IPS DF 19.7 (cell line): ENCODE measurements around the gene DENND1A.
"Not testable (repeated sequence)": the region's sequence is repeated elsewhere in the genome, so short reads cannot be mapped to it uniquely, and the experiment has no call there.

Source experiments
- DNase-seq: peaks from one replicate; pipeline ENCODE4 v3.0.0-alpha.2; 2013; ENCODE audit warnings: low read depth, low spot score

Gene DENND1A

DNA sequence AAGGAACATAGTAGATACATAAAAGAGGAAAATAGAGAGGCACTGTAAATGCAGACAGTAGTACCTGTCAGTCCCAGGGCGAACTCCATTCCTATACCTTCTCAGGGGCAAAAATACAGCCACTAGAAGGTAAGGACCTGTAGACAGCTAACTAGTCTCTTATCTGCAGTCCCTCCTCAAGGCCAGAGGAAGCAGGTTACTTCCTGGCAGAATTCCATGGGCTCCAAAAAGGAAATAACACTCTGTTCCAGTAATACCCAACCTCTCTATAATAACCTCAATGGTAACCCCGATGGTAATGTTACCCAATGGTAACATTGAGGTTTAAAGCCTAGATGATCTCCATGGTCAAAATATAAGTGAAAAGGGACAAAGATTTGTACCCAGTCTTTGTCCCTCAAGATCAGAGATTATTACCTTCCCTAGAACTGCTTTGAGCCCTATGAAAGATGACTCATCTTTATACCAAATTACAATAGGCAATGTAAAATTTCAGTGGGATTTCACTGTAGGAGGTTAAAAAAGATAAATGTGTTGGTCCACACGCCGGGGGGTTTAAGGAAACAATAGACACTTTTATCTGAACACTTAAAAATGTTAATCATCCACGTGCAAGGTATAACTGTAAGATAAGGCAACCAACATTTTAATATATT is 113.0 kb downstream of the DENND1A start:
- no peak for DNase-seq

DNA sequence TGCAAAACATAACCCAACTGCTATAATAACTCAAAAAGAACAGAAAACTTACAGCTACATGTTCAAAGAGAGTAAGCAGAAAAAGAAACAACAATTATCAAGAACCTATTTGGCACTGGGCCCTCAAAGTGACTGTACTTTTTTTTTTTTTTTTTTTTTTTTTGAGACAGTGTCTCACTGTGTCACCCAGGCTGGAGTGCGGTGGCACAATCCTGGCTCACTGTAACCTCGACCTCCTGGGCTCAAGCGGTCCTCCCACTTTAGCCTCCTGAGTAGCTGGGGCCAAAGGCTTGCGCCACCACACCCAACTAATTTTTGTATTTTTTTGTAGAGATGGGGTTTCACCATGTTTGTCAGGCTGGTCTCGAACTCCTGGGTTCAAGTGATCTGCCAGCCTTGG is 114.1 kb downstream of the DENND1A start:
- not testable (repeated sequence) for DNase-seq

DNA sequence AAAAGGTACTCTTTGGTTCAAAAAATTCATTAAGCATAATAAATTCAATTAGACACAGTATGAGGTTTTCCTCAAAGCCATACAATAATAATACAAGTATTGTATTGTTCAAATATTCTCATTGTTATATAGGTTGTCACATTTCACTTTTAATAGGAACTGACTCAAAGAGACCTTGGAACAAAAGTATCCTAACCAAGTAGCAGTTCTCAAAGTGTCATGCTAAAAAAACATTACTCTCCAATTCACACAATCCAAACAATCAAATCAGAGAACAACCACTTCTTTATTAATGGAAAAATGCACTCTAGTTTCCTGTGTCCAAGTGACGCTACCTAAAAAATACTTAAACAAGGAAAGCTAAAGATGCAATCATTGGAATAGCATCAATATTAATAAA is 115.4 kb downstream of the DENND1A start:
- no peak for DNase-seq

DNA sequence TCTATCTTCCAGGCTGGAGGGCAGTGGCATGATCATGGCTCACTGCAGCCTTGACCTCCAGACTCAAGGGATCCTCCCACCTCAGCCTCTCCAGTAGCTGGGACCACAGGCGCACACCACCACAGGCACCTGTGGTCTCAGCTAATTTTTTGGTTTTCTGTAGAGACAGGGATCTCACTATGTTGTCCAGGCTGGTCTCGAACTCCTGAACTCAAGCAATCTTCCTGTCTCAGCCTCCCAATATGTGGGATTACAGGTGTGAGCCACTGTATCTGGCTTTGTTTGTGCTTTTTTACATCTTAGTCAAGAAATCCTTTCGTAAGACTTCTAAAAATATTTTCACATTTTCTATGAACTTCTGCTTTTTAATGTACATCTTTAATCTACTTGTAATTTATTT is 116.9 kb downstream of the DENND1A start:
- no peak for DNase-seq

DNA sequence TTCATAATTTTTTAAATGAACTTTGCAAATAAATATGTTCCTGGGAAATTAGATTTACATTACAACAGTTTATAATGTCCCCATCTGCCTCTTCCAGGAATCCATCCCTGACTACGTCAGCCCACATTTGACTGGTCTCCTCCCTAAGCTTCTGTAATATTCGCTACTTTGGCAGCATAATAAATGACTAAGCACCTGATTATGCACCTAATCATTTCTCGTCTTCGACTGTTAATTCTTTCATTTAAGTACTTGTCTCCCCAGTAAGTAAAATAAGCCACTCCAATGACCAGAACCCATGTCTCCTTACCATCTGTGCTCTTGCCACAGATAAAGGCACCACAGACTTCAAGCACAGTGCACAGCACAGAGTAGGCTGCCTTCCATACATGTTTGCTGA is 122.7 kb downstream of the DENND1A start:
- DNase-seq, result no peak

DNA sequence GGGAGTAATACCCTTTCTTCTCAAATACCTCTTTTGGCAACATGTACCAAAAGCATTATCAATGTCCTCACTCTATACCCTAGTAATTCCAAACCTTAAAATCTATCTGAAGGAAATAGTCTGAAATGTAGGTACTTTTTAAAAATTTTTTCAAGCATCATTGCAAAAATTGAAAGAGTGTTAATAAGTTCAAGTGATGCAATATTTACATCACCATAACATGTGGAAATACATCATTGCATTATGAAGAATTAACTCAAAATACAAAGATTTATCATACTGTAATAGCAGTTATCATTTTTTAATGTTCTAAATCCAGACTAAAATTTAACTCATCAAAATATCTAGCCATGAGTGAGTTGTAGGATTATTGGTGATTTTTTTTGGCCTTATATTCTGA is 123.1 kb downstream of the DENND1A start:
- DNase-seq, result no peak

DNA sequence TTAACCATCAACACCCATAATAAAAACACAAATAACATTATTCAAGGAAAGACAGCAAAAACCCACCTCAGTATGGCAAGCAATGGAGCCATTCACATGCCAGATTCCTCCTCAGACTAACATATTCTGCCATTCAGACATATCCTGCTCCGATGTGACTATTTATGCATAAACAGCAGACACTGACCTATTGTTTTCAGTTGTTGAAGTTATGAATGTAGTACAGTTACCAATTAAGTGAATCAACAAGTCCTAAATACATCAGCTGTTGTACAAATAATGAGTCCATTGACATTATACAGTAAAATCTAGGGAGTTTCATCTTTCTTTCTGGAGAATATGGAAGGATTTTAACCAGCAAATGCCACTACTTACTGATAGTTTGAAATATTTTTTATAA is 131.7 kb downstream of the DENND1A start:
- DNase-seq, result no peak

DNA sequence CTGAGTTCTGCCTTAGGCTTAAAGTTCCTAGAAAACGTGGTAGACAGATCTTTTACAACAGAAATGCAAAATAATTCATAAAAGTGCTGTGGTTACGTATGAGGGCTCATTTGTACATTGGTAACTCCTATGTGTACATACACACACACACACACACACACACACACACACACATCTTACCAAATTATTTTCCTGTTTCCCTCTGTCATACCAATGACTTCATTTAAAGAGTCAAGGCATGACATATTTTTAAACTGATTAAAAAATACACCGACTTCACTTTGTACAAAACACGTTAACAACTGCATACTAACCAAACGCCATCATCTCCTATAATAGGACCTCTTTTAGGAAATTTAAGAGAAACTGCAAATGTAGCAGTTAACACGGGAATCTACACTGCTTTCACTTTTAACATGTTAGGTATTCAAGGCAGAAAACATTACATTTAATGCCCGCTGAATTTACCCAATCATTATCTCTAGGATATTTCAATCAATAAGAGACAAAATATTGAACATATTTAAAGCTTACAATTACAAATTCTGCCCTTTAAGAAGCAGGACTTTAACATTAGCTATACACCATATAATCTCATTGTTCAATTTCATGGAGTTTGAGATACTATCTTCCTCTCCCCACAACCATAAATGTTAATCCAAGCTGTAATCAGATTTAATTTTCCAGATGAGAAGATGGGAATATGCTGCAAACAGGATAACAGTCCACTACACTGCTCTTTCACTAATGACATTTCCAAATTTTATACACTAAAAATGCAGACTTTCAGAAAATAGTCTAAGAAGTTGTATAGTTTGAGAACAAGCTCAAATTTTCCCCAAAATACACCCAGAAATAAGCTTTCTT is 133.1 kb downstream of the DENND1A start:
- DNase-seq, result no peak

DNA sequence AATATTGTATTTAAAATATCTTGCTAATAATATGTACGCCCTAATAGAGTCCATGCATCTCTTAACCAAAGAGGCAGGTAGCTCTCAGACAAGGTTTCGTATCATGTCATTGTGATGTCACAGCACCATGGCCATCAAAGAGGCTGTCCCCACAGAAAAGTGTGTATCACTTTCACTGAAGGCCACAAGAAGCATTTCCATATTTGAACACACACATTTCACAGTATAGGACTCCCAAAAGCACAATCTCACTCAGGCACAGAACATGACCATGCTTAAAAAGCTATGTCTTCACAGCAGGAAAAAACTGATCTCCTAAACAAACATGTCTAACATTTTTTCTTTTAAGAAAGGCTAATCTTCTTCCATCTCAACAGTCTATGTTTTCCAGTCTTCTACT is 133.8 kb downstream of the DENND1A start:
- DNase-seq, result no peak

DNA sequence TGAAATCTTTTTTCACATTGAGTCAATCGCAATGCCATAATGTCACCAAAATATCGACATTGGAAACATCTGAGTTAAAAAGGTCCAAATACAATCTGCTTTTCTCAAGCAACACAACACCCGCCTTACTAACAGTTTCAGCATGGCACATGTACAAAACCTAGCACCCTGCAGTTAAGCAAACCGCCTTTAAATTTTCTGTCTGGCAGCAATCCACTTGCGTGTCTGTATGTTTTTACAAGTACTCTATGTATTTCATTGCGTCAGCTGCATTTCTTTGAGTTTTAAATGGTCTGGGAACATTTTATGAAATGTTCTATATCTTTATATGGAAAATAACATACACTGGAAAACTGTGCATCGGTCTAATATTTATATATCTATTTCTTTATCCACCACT is 134.6 kb downstream of the DENND1A start:
- no peak for DNase-seq

DNA sequence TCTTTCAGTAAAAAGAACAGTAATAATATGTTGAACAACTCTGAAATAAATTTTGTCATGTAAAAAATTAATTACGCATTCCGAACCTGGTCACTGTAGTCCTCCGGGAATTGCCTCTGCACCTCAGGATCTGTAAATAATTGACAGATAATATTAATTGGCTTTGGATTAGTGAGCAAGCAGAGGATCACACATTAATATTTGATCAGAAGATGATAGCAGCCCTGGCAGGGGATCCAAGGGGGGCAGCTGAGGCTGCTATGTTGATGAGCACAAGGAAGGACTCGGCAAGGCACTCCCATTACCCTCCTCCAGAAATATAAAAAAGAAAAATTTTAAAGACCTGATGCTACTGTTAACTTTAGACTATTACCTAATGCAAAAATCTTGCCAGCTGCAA is 137.4 kb downstream of the DENND1A start:
- no peak for DNase-seq

DNA sequence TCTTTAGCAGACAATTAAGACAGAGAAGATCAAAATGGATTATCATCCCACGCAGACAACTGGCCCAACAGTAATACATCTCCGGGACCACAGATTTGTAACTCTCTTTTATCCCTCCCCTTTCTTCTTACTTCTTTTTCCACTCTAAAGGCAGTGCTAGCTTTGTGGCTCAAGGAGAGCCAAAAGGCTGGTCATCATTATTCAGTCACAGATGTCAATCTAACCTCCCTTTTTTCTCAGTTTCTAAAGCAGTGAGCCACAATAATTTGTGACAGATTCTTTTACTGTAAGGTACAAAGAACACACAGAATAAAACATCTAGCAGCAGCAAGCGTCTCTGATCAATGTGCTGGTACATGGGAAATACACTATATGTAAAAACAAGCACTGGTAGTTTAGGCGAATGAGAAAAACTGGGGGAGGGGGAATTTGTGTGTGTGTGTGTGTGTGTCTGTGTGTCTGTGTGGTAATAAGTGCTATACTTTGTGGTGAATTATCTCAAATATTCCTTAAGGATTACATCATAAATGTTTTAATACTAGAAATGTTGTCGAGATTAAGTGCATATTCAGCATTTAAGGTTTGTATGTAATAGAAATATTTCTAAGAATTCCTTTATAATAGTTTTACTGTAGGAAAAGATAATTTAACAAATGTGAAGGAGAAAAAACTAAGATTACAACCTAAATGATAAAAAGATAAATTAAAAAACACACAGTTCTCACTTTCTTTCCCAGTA is 140.2 kb downstream of the DENND1A start:
- no peak for DNase-seq

DNA sequence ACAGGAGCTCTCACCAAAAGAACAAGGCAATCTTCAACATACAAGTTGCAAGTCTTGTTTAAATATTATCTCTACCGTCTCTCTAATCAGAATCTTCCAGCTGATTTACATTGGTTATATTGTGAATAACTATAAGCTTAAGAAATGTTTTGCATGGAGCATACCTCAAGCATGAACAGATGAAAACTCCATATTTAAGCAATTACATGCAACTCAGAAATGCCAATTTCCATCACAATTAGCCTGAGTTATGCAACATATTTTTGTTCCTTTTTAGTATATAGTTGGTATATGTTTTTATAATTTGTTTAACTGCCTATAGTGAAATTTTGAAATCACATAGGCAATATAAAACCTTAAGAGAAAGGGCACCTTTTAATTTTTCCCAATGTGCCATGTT is 142.5 kb downstream of the DENND1A start:
- DNase-seq, result no peak

DNA sequence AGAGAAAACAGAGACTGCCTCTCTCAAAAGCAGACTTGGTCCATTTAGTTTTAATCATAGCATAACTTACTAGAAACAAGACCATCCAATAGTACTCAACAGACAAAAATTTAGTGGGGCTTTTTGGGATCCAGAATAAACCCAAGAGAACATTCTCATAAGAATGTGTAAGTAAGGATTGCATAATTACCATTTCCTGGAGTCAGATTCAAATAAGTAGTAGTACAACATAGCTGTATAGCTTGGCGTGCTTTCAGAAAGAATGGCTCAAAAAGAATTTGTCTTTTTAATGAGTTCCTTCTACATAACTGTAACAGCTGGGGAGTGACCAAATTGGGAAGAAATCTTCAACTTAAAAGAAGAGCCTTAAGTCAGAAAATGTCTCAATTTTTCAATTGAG is 145.4 kb downstream of the DENND1A start:
- DNase-seq, result no peak

DNA sequence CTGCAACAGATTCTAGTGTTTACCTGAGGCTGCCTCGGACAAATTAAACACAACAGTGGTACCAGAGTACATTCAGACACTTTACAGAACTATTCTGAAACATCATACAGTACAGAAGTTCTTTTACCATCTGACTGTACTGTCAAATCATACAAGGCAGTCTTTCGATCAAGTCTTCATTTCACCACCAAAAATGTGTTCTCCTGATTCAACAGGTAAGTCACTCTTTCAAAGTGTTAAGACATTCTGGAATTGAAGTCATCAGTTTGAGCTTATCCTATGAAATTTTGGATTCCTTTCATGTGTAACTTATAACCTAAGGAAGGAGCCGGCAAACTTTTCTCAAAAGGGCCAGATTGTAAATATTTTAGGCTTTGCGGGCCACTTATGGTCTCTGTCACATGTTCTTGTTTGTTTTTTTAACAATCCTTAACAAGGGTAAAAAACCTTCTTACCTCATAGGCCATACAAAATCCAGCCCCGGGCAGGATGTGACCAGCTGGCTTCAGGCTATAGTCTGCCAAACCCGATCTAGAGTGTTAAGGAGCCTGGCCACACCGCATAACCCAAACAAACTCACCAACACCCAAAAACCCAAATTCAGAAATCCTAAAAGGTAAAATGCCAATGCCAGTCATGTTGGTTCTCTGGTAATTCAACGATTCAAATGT is 151.6 kb downstream of the DENND1A start:
- DNase-seq, result no peak

DNA sequence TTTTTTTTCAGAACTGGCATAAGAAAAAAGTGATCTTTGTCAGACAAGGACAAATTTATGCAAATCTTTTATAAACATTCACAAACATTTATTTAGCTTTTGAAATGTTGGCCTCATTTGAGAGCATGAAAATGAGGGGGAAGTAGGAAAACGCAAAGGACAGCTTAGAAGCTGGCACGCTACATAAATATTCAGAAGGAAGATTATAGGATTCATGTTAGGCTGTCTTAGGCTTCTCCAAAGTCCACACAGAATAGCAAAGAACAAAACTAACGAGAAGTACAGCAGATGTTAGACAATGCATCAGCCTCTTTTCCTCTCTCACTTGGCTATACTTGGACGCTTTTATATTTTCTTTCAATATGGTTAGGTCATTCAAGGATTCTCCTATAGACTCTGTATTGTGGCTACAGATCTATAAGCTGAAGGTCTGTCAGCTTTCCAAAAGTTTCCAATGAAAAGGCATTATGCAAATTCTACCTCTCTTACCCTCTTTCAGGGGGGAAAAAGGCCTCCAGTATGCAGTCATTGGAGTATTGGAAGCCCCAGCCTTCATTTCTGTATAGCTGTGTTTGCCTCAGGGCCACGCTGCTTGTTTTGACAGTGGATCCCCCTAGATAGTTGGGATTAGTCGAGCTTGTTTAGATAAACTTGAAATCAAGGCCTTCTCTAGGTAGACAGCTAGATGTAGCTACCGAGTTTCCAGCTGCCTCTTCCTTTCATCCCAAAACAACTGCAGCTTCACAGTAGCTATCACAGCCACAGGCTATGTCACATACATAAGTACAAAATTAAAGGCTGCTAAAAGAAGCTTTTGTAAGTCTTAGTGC is 153.0 kb downstream of the DENND1A start:
- no peak for DNase-seq

DNA sequence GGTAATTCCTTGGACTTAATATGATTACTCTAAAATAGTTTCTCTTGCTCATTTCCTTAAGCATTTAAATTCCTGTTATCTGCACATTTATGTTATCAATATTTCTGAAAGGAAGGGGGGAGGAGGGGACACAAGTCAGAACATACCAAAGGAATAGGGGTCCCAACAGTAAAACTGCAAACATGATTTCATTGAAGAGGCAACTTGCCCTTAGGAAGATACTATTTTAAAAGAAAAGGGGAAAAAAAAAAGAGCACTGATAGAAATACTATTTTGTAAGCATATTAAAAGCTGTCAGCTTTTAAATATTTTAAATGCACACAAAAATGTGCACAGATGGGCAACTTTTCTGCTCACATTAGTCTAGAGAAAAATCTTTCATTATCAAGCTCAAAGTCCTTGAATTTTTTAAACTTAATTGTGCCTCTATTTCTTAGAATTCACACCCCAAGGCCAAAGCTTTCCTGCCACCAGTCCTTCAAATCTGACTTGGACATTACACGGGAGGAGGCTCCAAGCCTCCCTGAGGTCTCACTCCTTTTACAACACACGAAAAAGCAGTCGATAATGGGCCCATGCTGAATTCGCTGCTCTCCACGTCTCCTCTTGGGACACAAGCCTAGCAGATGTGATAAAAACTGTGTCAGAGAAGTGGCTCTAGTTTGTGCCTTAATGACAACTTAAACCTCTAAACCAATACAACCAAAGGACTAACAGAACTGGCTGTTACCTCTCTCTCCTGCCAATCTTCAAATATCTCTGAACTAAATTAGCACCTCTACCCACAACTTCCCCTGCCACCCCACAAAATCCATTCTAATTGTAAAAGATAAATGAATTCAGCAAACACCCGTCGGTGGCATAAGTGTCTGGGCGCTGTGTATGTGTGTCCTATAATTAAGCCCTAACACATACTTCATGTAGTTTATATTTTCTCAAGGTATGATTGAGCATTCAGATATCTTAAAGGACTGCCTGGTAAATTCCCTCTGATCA is 154.3 kb downstream of the DENND1A start:
- no peak for DNase-seq

DNA sequence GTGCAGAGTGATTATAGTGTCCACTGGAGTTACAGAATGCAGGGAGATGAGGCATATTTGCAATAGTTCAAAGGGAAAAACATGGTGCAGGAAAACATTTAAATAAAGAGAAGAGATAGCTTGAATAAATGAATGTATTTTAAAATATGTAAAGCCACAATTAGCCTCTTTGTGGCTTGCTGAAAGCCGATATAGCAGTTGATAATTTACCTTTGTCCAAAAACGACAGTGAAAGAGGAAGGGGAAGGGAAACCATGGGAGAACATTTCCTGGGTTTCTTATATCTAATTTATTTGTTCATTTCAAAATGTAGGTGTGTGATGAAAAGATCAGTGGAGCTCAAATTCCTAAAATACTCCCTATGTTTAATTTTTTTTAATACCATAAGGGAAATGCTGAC is 156.1 kb downstream of the DENND1A start:
- DNase-seq, result no peak

DNA sequence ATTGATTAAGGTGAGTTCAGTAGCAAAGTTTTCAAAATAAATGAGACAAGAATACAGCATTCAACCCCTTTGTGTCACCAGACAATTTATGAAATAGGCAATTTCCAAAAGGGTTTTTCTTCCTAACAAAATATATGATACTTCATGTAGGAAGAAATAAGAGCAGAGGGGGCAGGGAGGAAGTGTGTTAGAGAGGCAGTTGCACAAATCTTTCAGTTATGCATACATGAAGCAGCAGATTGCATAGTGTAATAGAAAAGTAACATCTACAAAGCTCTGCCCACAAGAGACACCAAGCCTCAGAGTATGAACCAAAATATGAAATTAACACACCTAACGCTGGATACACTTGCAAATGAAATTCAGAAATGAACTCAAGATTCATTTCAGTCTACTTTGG is 157.0 kb downstream of the DENND1A start:
- DNase-seq, result no peak

DNA sequence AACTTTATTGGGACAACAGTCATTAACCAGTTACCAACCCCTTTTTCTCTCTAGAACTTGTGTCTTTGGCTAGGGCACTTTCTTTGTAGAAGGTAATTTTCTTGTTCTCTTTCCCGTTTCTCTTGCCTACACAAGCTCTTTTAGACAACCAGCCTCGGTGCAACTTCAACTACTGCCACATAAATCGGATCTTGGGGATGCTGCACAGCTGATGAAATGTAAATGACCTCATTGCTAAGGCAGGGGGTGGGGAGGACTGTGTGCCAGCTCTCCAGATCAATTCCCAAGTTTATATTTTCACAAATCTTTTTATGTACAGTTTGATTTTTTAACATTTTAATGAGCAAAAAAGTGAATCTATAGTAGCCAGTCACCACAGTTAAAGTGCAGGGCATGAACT is 157.6 kb downstream of the DENND1A start:
- DNase-seq, result no peak
